OCI-LY1 (cell line): Measurements from ENCODE around the gene RBMS3.
A peak's percentile ranks its signal among the peaks of the same experiment; 100 is the strongest.

Source experiments
- H2AFZ ChIP-seq: fragments of 200-600 bp; sonication (generic), shearing (Covaris generic); 2 replicates; pipeline ENCODE4 v1.6.0; 2014; ENCODE audit warnings: antibody characterized with exemption, mild to moderate bottlenecking, low read length
- H3F3A ChIP-seq: fragments of 200-600 bp; sonication (generic), shearing (Covaris generic); 2 replicates; pipeline ENCODE4 v1.6.0; 2014; ENCODE audit warnings: mild to moderate bottlenecking, antibody characterized with exemption, low read length, moderate library complexity; ENCODE audit not compliant: insufficient read depth
- H3K27ac ChIP-seq: fragments of 200-600 bp; sonication (generic); 2 replicates; pipeline ENCODE4 v1.5.1; 2014; ENCODE audit warnings: low read length, mixed run types, mild to moderate bottlenecking, low read depth; ENCODE audit not compliant: poor library complexity, severe bottlenecking
- H3K27me3 ChIP-seq: fragments of 200-600 bp; sonication (generic); 2 replicates; pipeline ENCODE4 v1.6.0; 2014; ENCODE audit warnings: antibody characterized with exemption, mild to moderate bottlenecking, low read length, moderate library complexity; ENCODE audit not compliant: insufficient read depth
- H3K36me3 ChIP-seq: fragments of 200-600 bp; sonication (generic); 2 replicates; pipeline ENCODE4 v1.6.1; 2014; ENCODE audit warnings: mild to moderate bottlenecking, antibody characterized with exemption, low read length, moderate library complexity, mixed read lengths; ENCODE audit not compliant: insufficient read depth
- H3K4me1 ChIP-seq: fragments of 200-600 bp; sonication (generic); 2 replicates; pipeline ENCODE4 v1.5.1; 2014; ENCODE audit warnings: mild to moderate bottlenecking, low read length, moderate library complexity; ENCODE audit not compliant: insufficient read depth, severe bottlenecking
- H3K4me2 ChIP-seq: fragments of 200-600 bp; sonication (generic), shearing (Covaris generic); 2 replicates; pipeline ENCODE4 v1.6.1; 2014; ENCODE audit warnings: low read length
- H3K4me3 ChIP-seq: fragments of 200-600 bp; sonication (generic); 2 replicates; pipeline ENCODE4 v1.5.1; 2014; ENCODE audit warnings: low read length, low read depth, mild to moderate bottlenecking, mixed read lengths; ENCODE audit not compliant: poor library complexity, severe bottlenecking
- H3K79me2 ChIP-seq: fragments of 200-600 bp; shearing (Covaris generic); 2 replicates; pipeline ENCODE4 v1.6.1; 2016; ENCODE audit warnings: mixed run types, low read length, mixed read lengths; ENCODE audit not compliant: insufficient read depth
- H3K9ac ChIP-seq: fragments of 200-600 bp; sonication (generic), shearing (Covaris generic); 2 replicates; pipeline ENCODE4 v1.6.1; 2014; ENCODE audit warnings: mild to moderate bottlenecking, low read length, mixed read lengths
- H3K9me2 ChIP-seq: fragments of 200-600 bp; sonication (generic), shearing (Covaris generic); 2 replicates; pipeline ENCODE4 v1.6.1; 2014; ENCODE audit warnings: low read depth, mild to moderate bottlenecking, low read length, mixed read lengths
- H3K9me3 ChIP-seq: fragments of 200-600 bp; shearing (Covaris generic); 2 replicates; pipeline ENCODE4 v1.6.1; 2014; ENCODE audit warnings: low read length, mixed read lengths
- H4K20me1 ChIP-seq: fragments of 200-600 bp; sonication (generic), shearing (Covaris generic); 2 replicates; pipeline ENCODE4 v1.6.0; 2016; ENCODE audit warnings: mild to moderate bottlenecking, low read length; ENCODE audit not compliant: insufficient read depth
- CTCF ChIP-seq: fragments of 200-600 bp; sonication (generic), shearing (Covaris generic); IDR thresholded peaks from 2 replicates; pipeline ENCODE4 v1.5.1; 2017; ENCODE audit warnings: mild to moderate bottlenecking, antibody characterized with exemption, low read length, moderate library complexity, mixed read lengths
- EZH2 ChIP-seq: fragments of 200-600 bp; sonication (generic), shearing (Covaris generic); IDR thresholded peaks from 2 replicates; pipeline ENCODE4 v1.8.0; 2017; ENCODE audit warnings: borderline replicate concordance, mixed run types, mild to moderate bottlenecking, antibody characterized with exemption, low read length, moderate library complexity, mixed read lengths

RBMS3 gene

GRCh38 chr3:29695201-29695600, 414.3 kb downstream of the RBMS3 start:
- Histone ChIP-seq H3F3A (no peaks in the 10 kb centered on the region; the same call in 1 of the 2 replicates), H3K9ac (no peak overlapping the region), H3K9me2 (no peaks in the 10 kb centered on the region), H3K4me3 (no peak overlapping the region), H2AFZ (peak overlapping the region; percentile 59; the same call in 1 of the 2 replicates), H3K9me3 (no peaks in the 10 kb centered on the region), H3K4me1 (peaks cover 25% of the 10 kb centered on the region), H3K36me3 (peaks cover 18% of the 10 kb centered on the region), H3K27me3 (no peaks in the 10 kb centered on the region), H3K79me2 (no peaks in the 10 kb centered on the region), H3K27ac (no peak overlapping the region), H3K4me2 (no peak overlapping the region), H4K20me1 (no peaks in the 10 kb centered on the region)
- no peak for TF ChIP-seq CTCF
- no peak for TF ChIP-seq EZH2

- Histone ChIP-seq H3K9ac (no peak overlapping the region), H3F3A (no peaks in the 10 kb centered on the region; the same call in 1 of the 2 replicates), H3K4me1 (peaks cover 25% of the 10 kb centered on the region), H4K20me1 (no peaks in the 10 kb centered on the region), H3K36me3 (peaks cover 18% of the 10 kb centered on the region), H3K4me2 (no peak overlapping the region), H3K9me2 (no peaks in the 10 kb centered on the region), H3K79me2 (no peaks in the 10 kb centered on the region), H2AFZ (peak overlapping the region; percentile 59; the same call in 1 of the 2 replicates), H3K27me3 (no peaks in the 10 kb centered on the region), H3K4me3 (no peak overlapping the region), H3K27ac (no peak overlapping the region), H3K9me3 (no peaks in the 10 kb centered on the region)
- TF ChIP-seq CTCF (no peak), EZH2 (no peak)
Observed at GRCh38 chr3:29695643-29696198, 414.9 kb downstream of the RBMS3 start.

- H4K20me1 ChIP-seq: no peaks in the 10 kb centered on the region
- no peak overlapping the region for H3K4me2 ChIP-seq
- TF ChIP-seq CTCF (no peak), EZH2 (no peak)
- H3K27ac ChIP-seq: no peak overlapping the region
- H3K9ac ChIP-seq: no peak overlapping the region
- H3F3A ChIP-seq: no peaks in the 10 kb centered on the region; the same call in 1 of the 2 replicates
- H2AFZ ChIP-seq: no peak overlapping the region
- peaks cover 18% of the 10 kb centered on the region for H3K36me3 ChIP-seq
- H3K79me2 ChIP-seq: no peaks in the 10 kb centered on the region
- no peaks in the 10 kb centered on the region for H3K27me3 ChIP-seq
- no peak overlapping the region for H3K4me3 ChIP-seq
- H3K9me3 ChIP-seq: no peaks in the 10 kb centered on the region
- H3K4me1 ChIP-seq: peaks cover 25% of the 10 kb centered on the region
- no peaks in the 10 kb centered on the region for H3K9me2 ChIP-seq
Observed at GRCh38 chr3:29696311-29696710, 415.4 kb downstream of the RBMS3 start.
